Inflammatory macrophage (primary cell): ENCODE results near the gene GPR35.
A peak's percentile ranks its signal among the peaks of the same experiment; 100 is the strongest.

ENCODE experiments used
- DNase-seq, 2 donors: peaks; one replicate each; pipeline ENCODE4 v3.0.0-alpha.2; 2020 to 2022

Gene GPR35

GRCh38 chr2:240624011-240624949 lies 1.0 kb upstream of the GPR35 start:
- peak; percentile 16 to 35 for DNase-seq

DNA sequence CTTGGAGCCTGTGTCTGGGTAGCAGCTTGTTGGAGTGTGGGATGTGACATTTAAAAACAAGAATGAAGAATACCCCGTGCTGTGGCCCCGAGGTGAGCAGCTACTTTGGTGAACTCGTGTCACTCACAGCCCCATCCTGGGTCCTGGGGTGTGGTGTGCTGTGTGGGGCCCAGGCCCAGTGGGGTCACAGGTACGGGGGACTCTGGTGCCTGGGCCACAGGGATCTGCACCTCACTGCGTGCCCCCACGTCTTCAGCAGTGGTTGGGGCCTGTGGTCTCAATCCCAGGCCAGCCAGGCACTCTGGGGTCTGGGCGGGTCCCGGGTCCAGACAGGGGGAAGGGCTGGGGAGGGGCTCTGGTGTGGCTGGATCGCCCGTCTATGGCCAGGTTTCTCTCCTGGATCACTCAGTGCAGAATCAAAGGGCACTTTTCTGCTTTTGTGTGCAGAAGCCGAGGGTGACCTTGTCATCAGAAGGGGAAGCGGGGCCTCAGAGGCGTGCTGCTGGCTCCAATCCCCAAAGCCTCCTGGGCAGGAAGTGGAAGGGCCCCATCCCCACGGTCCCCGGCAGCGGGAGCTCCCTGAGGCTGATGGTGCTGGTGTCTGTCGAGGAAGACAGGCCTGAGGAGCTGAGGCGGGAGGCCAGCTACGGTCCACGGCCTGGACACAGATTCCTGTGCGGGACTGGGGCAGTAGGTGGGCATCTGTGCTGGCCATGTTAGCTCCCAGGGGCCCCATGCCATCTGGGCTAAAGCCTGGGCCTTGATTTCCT lies 1.4 kb downstream of the GPR35 start:
- DNase-seq, result peak; percentile 67 to 82

DNA sequence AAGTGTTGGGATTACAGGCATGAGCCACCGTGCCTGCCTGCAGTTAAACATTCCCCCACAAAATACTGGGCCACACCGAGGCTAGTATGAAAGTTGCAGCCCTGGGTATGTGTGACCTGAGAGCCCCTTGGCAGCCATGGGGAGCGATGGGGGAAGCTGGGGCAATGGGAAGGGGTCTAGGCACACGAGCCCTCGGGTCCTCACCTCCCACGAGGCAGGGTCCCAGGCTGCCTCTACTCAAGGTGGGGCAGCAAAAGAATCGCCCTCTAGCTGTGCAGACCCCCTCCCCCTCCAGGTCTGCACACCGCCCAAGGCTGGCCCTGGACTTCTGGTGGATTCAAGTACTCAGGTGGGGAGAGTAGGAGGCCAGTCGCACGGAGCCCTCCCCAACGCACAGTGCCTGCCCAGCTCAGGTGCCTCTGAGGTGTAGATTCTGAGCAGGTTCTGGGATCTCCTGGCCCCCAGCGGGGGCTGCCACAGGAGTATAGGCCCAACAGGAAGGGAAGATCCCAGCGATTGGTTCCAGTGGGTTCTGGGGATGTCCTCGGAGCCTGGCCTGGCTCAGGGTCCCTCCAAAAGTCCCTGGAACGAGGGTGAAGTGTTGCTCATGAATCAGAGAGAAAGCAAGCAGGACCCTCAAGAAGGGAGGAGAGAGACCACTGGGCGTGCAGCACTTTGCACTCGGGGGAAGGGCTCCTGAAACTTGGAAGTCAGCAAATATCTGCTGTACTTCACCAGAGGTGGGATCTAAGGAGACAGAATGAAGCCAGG lies 2.6 kb downstream of the GPR35 start:
- no peak for DNase-seq

DNA sequence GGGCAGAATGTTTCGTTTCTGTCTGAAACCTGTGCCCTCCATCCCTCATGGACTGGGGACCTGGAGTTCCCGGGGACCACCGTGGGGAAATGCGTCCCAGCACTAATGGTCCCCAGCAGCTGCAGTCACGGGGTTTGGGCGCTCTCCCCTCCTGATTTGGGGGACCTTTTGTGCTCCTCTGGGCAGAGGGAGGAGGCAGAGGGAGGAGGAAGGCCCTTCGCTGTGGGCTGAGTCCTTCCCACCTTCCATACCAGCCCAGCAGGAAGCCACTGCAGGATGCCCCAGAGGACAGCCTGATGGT lies 3.2 kb downstream of the GPR35 start:
- DNase-seq, result no peak

- no peak for DNase-seq
These were observed 3.7 kb downstream of the GPR35 start for GRCh38 chr2:240628808-240629618.

- DNase-seq, result no peak
These were observed 4.3 kb downstream of the GPR35 start for GRCh38 chr2:240629619-240629967.

- DNase-seq, result no peak
These were observed 4.9 kb downstream of the GPR35 start for GRCh38 chr2:240629968-240630770.

DNA sequence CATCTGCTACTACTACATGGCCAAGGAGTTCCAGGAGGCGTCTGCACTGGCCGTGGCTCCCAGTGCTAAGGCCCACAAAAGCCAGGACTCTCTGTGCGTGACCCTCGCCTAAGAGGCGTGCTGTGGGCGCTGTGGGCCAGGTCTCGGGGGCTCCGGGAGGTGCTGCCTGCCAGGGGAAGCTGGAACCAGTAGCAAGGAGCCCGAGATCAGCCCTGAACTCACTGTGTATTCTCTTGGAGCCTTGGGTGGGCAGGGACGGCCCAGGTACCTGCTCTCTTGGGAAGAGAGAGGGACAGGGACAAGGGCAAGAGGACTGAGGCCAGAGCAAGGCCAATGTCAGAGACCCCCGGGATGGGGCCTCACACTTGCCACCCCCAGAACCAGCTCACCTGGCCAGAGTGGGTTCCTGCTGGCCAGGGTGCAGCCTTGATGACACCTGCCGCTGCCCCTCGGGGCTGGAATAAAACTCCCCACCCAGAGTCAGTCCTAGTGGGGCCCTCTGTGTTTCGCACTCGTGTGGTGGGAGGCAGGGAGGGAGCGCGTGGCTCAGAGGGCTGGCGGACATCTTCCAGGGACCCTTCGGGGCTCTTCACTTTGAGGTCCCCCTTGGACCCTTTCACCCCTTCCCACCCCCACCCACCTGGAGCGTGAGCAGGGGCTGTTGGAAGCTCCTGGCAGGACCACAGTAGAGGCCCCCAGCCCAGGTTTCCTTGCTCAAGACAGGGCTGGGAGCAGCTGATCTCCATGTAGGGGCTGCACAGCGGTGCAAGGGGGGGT lies 5.7 kb downstream of the GPR35 start:
- no peak for DNase-seq

DNA sequence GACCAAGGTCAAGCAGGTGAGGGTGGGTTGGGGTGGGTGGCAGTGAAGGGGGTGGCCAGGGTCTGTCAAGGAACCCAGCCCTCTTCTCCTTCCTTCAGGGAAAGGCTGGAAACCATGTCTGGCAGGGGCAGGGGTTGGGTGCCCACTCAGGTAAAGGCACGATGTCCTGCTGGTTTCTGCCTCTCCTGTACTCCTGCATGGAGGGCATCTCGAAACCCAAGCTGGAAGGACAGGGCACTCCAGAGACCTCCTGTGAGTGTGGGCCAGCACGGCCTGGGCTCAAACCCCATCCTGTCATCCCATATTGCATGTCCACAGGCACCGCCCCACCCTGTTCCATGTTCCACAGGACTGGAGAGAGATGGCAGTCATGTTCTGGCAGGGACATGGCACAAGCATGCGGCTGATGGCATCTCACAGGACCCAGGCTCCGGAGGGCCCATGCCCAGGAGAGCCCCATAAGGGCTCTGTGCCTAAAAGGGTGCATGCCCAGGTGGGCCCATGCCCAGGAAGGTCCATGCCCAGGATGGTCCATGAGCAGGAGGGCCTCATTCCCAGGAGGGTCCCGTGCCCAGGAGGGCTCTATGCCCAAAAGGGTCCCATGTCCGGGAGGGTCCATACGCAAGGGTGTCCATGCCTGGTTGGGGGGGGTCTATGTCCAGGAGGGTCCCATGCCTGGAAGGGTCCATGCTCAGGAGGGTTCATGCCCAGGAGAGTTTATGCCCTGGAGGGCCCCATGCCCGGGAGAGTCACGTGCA lies 6.4 kb downstream of the GPR35 start:
- no peak for DNase-seq

DNA sequence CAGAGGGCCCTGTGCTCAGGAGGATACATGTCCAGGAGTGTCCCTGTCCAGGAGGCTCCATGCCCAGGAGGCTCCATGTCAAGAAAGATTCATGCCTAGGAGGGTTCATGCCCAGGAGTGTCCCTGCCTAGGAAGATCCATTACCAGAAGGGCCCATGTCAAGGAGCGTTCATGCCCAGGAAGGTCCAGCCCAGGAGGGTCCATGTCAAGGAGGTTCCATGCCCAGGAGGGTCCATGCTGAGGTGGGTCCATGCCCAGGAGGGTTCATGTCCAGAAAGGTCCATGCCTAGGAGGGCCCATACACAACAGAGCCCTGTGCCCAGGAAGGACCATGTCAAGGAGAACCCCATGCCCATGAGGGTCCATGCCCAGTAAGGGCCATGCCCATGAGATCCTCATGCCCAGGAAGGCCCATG lies 7.0 kb downstream of the GPR35 start:
- no peak for DNase-seq

- no peak for DNase-seq
These were observed 10.1 kb downstream of the GPR35 start for GRCh38 chr2:240635121-240635997.

GRCh38 chr2:240635998-240636547 lies 10.8 kb downstream of the GPR35 start:
- DNase-seq, result no peak

- DNase-seq, result no peak
These were observed 11.4 kb downstream of the GPR35 start for GRCh38 chr2:240636563-240637115.

DNA sequence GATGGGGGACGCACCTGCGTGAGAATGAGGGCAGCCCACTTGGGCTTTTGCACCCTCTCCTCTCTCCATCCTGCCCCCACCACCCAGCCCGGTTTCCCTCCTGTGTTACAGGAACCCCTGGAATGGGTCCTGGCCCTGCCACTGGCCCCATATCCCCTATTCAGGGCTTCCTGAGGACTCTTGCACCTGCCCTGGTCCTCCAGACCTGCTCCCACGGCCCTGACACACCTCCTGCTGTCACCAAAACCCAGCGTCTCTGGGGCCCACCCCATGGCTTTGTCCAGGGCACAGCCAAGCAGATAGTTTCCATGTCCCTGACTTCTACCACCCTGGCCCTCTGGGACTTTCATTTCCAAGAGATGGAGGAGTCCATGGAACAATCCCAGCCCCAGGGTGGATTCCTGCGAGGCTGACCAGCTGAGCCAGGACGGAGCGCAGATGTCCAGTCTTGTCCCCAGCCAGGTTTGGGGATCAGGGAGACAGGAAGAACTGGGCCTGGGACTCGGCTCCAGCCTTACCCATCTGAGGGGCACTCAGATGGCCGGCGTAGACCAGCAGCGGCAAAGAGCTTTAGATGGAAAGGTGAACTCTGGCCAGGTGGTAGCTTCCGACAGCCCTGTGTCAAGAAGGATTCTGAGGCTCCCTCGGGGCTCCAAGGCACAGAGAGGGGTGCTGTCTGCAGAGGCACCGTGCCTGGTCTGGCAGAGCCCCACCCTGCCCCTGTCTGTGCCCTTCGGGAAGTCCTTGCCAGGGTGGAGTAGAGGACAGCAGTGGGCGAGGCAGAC lies 12.0 kb downstream of the GPR35 start:
- DNase-seq, result no peak

GRCh38 chr2:240637901-240638345 lies 12.6 kb downstream of the GPR35 start:
- DNase-seq, result no peak

GRCh38 chr2:240638512-240639160 lies 13.4 kb downstream of the GPR35 start:
- no peak for DNase-seq

GRCh38 chr2:240639566-240639965 lies 14.3 kb downstream of the GPR35 start:
- DNase-seq, result no peak
